Stimulated activated CD8-positive, alpha-beta memory T cell treated with anti-CD3 and anti-CD28 coated beads, Interleukin-4, amount 100 ng/mL, for 1 hour (primary cell): ENCODE results near the gene UTS2B.

Source experiments
- DNase-seq, 2 donors: peaks; one replicate each; pipeline ENCODE4 v3.0.0-alpha.2; 2020; ENCODE audit warnings: low read depth in 2 of 2, low spot score in 1 of 2

The UTS2B gene

GRCh38 chr3:191328383-191328961, 1.9 kb downstream of the UTS2B start:
- DNase-seq, result no peak

DNA sequence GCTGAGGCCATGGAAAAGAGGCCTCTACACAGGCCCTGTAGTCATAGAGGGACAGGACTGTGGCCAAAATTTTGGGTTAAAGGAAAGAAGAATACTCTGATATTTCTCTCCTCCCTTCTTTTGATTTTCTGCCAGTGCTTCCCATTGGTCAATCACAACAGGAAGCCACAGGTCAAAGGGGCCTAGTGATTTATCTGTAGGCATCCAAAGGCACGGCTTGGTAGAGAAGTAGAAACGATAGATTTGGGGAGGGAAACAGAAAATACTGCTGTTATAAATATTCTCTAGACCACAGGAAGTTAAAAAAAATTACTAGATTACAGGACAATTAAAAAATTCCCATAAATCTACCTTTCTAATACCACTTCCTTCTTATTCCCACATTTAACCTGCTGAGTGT, 2.8 kb downstream of the UTS2B start:
- DNase-seq, result no peak

- no peak for DNase-seq
These were observed 5.4 kb downstream of the UTS2B start for GRCh38 chr3:191324936-191325335.

- no peak for DNase-seq
These were observed 9.1 kb downstream of the UTS2B start for GRCh38 chr3:191321019-191321767.

- DNase-seq, result no peak
These were observed 10.0 kb downstream of the UTS2B start for GRCh38 chr3:191320316-191320715.

GRCh38 chr3:191316876-191317603, 13.3 kb downstream of the UTS2B start:
- DNase-seq, result no peak

DNA sequence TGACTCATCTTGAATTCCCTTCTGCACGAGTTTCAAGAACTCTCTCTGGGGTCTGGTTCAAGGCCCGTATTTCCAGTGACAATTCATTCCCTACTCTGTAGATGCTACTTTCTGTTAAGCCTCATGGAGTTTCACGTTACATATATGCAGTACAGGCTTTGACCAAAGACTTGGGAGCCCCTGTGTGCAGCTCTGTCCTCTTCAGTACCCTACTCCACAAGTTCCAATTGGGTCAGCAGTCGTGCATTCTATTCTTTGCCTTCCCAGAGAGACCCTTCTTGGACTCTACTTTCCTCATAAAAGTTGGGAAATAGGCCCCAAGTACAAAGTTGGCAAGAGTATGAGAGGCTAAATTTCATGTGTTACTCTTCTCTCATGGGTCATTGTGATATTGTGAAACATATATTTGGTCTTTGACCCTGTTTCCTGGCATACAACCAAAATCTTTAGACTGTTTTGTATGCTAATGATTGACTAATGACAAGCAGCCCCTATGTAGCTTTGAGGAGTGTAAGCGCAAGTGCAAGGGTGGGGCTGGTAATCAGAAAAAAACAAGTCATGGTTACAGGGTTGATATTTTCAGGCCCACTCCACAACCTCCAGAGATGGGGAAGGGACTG, 16.1 kb downstream of the UTS2B start:
- no peak for DNase-seq

DNA sequence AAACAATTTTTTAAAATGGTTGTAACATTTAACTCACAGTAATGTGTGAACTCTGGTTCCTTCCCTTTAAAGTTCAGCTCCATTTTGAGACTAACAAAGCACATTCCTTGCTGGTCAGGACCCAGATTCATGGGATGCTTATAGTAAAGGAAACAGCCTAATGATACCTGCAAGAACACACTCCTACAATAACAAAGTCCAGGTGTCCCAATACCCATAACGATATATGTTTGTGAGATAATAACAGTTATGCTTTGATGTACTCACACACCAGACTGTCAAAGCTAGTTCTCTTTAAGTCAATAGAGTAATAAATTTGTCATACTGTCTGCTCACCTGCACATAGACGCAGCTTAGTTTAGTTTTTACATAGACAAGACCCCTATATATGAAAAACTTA, 17.0 kb downstream of the UTS2B start:
- DNase-seq, result no peak

DNA sequence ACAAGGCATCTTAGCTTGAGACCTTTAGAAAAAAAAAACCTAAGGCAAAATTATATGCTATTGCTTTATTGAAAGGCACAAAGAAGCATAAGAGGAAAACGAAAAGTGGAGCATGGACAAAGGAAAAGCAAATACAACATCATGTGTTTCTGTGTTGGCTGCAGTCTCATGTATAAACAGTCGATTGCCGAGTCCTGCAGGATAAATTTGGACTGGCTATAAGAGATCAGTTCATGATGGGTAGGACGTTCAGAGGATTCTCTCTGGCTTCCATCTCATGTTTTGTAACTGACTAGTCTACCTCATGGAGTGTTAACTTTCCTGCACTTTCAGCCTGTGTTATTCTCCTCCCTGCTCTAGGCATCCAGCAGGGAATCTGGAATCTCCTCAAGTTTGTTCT, 23.0 kb downstream of the UTS2B start:
- DNase-seq, result no peak

- no peak for DNase-seq
These were observed 23.9 kb downstream of the UTS2B start for GRCh38 chr3:191306428-191306827.

DNA sequence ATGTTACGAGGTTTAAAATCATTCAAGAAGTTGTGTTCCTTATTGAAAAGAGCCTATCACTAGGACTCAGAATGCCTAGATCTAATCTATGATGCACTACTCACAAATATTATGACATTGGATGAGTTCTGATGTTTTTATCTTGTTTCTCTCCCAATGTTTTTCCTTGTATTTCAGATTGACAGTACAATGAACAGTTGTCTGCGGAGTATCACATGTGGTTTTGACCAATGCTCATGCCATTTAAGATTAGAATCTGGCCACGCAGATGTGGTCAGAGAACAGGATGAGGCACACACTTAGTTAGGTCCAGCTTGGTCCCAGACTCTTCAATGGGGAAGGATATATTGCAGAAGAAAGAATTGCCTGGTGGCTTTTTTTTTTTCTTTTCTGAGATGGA, 26.7 kb downstream of the UTS2B start:
- DNase-seq, result no peak

DNA sequence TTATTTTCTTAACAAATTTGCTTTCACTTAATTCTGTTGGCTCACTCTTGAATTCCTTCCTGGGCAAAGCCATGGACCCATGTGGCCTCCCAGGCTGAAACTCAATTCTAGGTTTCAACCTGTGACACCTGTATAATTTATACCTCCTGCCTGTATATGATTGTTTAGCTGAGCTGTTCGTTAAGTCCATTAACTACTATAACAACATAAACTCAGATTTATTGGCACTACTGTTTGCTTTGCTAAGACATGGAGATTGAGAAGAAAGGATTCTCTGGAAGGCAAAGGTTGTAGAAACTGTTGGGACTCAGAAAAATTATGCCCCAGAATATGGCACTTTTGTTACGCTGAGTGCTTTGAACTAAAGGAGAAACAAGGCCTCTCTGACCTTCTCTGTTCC, 27.9 kb downstream of the UTS2B start:
- DNase-seq, result no peak

GRCh38 chr3:191301782-191302411, 28.4 kb downstream of the UTS2B start:
- no peak for DNase-seq

- no peak for DNase-seq
These were observed 29.3 kb downstream of the UTS2B start for GRCh38 chr3:191301017-191301416.

- DNase-seq, result no peak
These were observed 29.9 kb downstream of the UTS2B start for GRCh38 chr3:191300422-191300821.

DNA sequence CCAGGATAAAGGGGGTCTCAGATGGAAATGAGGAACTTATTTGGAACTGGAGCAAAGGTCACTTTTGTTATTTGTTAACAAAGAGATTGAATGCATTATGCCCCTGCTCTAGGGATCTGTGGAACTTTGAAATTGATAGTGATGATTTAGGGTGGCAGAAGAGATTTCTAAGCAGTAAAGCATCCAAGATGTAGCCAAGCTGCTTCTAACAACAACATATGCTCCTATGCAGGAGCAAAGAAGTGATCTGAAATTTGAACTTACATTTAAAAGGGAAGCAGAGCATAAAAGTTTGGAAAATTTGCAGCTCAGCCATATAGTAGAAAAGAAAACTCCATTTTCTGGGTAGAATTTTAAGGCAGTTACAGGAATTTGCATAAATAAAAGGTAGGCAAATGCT, 31.5 kb downstream of the UTS2B start:
- no peak for DNase-seq

DNA sequence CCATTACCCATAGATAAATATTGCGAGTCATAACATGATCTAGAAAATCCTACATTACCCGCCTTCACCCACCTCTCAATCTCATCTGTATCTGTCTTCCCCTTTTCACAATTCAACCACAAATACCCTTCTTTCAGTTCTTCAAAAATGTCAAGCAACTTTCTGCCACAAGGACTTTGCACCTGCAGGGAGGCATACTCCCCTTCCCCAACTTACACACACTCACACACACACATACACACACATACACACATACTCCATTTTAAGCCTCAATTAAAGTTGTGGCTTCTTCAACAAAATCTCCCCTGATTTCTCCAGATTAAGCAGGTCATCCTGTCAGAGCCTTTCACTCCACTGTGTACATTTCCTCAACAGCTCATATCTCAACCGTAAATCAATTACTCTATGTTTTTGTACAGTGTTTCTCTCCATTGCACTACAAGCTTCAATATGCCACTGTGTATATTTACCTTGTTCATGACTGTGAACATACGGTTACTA, 34.2 kb downstream of the UTS2B start:
- DNase-seq, result no peak

DNA sequence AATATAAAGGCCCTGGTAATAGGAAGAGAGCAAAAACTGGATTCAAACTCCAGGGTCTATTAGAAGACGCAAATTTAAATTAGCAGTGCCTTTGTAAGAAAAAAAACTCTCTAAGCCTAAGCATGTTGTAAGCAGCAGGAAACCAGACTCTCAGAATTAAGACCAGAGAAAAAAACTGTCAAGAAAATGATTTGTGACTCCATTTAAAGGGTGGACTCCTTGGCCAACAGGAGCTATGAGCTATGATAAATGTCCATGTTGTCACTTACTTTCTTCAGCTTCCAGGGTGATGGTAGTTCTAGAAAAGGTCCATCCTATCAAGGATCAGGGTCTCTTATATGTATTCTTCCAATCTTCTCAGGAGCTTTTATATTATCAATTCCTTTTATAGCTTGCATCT, 36.0 kb downstream of the UTS2B start:
- DNase-seq, result no peak

GRCh38 chr3:191292243-191293015, 37.9 kb downstream of the UTS2B start:
- no peak for DNase-seq

GRCh38 chr3:191290311-191291025, 39.9 kb downstream of the UTS2B start:
- DNase-seq, result no peak
